ENCODE results near the gene DUSP7.

- TF ChIP-seq CTCF (IDR thresholded peaks at IDR 0.05) (no peak), EZH2 (IDR thresholded peaks at IDR 0.05) (no peak), EZH2phosphoT487 (IDR thresholded peaks at IDR 0.05) (no peak)
These were observed 32.3 kb downstream of the DUSP7 start for GRCh38 chr3:52023860-52024764.
